CD14-positive monocyte (primary cell): ENCODE measurements around the gene ARL13B. TPM values are rescaled to one million over a fixed set of nuclear protein-coding genes. Genes with fewer than 3 reads are reported as not detected.
A peak's percentile ranks its signal among the peaks of the same experiment; 100 is the strongest.
"Not testable (repeated sequence)": the region's sequence is repeated elsewhere in the genome, so short reads cannot be mapped to it uniquely, and the experiment has no call there.

Experiments used
- DNase-seq, 3 donors: peaks; one replicate each; pipeline ENCODE4 v3.0.0-alpha.2; 2011 to 2022
- H2AFZ ChIP-seq: 2 replicates; pipeline ENCODE4 v1.6.0; 2012; ENCODE audit warnings: mild to moderate bottlenecking, low read depth, low read length, inconsistent platforms; ENCODE audit not compliant: insufficient read depth, poor library complexity, severe bottlenecking
- H3K27ac ChIP-seq, 2 donors: 1 replicate in 1 of 2; 2 replicates in 1 of 2; pipeline ENCODE4 v1.5.1; 2012 to 2013; ENCODE audit warnings: low read length in 2 of 2, control low read depth in 1 of 2, inconsistent platforms in 1 of 2, low read depth in 1 of 2, mild to moderate bottlenecking in 1 of 2
- H3K27me3 ChIP-seq, 2 donors: one replicate each; pipeline versions ENCODE4 v1.6.0 to v1.6.1; 2011 to 2013; ENCODE audit warnings: low read length in 2 of 2; ENCODE audit not compliant: control insufficient read depth in 2 of 2, insufficient read depth in 2 of 2
- H3K36me3 ChIP-seq, 2 donors: replicated peaks in 1 of 2; 1 replicate in 1 of 2; 2 replicates in 1 of 2; pipeline versions ENCODE4 v1.5.1 to v1.6.1; 2012 to 2013; ENCODE audit warnings: low read length in 2 of 2, control low read depth in 1 of 2, inconsistent platforms in 1 of 2, mild to moderate bottlenecking in 1 of 2; ENCODE audit not compliant: insufficient read depth in 2 of 2, control insufficient read depth in 1 of 2
- H3K4me1 ChIP-seq, 2 donors: 1 replicate in 1 of 2; 2 replicates in 1 of 2; pipeline versions ENCODE4 v1.5.1 to v1.6.1; 2012 to 2013; ENCODE audit warnings: low read length in 2 of 2, control low read depth in 1 of 2, inconsistent platforms in 1 of 2, mild to moderate bottlenecking in 1 of 2, moderate library complexity in 1 of 2; ENCODE audit not compliant: insufficient read depth in 2 of 2, control insufficient read depth in 1 of 2
- H3K4me2 ChIP-seq: replicated peaks from 2 replicates; pipeline ENCODE3; 2012; ENCODE audit warnings: low read length, moderate library complexity, mild to moderate bottlenecking; ENCODE audit not compliant: poor library complexity, severe bottlenecking; ENCODE audit errors: extremely low read depth
- H3K4me3 ChIP-seq, 3 experiments: fragments of 200-600 bp in 1 of 3; sonication (generic) in 1 of 3; replicated peaks in 1 of 3; 1 replicate in 2 of 3; 2 replicates in 1 of 3; pipeline ENCODE4 v1.5.1; 2011 to 2013; ENCODE audit warnings: low read length in 3 of 3, mild to moderate bottlenecking in 3 of 3, control low read depth in 2 of 3, low read depth in 2 of 3, inconsistent platforms in 1 of 3, moderate library complexity in 1 of 3
- H3K79me2 ChIP-seq: 2 replicates; pipeline ENCODE4 v1.6.0; 2012; ENCODE audit warnings: mild to moderate bottlenecking, control low read depth, inconsistent platforms, low read length, moderate library complexity; ENCODE audit not compliant: insufficient read depth
- H3K9ac ChIP-seq: 2 replicates; pipeline ENCODE4 v1.6.0; 2017; ENCODE audit warnings: low read length, mild to moderate bottlenecking; ENCODE audit not compliant: insufficient read depth, poor library complexity, severe bottlenecking
- H3K9me3 ChIP-seq, 2 donors: replicated peaks in 1 of 2; 1 replicate in 1 of 2; 2 replicates in 1 of 2; pipeline versions ENCODE4 v1.5.1 to v1.6.1; 2012 to 2013; ENCODE audit warnings: low read length in 2 of 2, control low read depth in 1 of 2; ENCODE audit not compliant: control insufficient read depth in 1 of 2, insufficient read depth in 1 of 2
- H4K20me1 ChIP-seq: 2 replicates; pipeline ENCODE4 v1.6.0; 2012; ENCODE audit warnings: mild to moderate bottlenecking, low read length, control low read depth, moderate library complexity; ENCODE audit not compliant: insufficient read depth
- H3K27ac Mint-ChIP-seq, 7 donors: one replicate each; pipeline ENCODE4 v1.8.0; 2020; ENCODE audit warnings: mild to moderate bottlenecking in 7 of 7, mixed read lengths in 7 of 7, moderate library complexity in 6 of 7, inconsistent platforms in 2 of 7
- H3K27me3 Mint-ChIP-seq, 3 donors: one replicate each; pipeline ENCODE4 v1.8.0; 2021 to 2022; ENCODE audit warnings: low read depth in 3 of 3, mild to moderate bottlenecking in 3 of 3, mixed read lengths in 3 of 3, moderate library complexity in 3 of 3, inconsistent platforms in 1 of 3
- H3K36me3 Mint-ChIP-seq, 2 donors: one replicate each; pipeline ENCODE4 v1.8.0; 2020; ENCODE audit warnings: mixed read lengths in 2 of 2, inconsistent platforms in 1 of 2, mild to moderate bottlenecking in 1 of 2
- H3K4me1 Mint-ChIP-seq: one replicate; pipeline ENCODE4 v1.8.0; 2020; ENCODE audit warnings: mild to moderate bottlenecking, mixed read lengths
- H3K4me3 Mint-ChIP-seq, 2 donors: one replicate each; pipeline ENCODE4 v1.8.0; 2020; ENCODE audit warnings: mild to moderate bottlenecking in 2 of 2, mixed read lengths in 2 of 2, moderate library complexity in 1 of 2
- H3K9me3 Mint-ChIP-seq, 7 donors: one replicate each; pipeline ENCODE4 v1.8.0; 2020 to 2022; ENCODE audit warnings: mixed read lengths in 7 of 7, mild to moderate bottlenecking in 6 of 7, moderate library complexity in 6 of 7, inconsistent platforms in 2 of 7
- WGBS: methylation state at CpG from one replicate; pipeline ENCODE4 v1.1.5; 2013; ENCODE audit warnings: missing lambda C conversion rate; ENCODE audit not compliant: insufficient coverage; 5-methylcytosine and 5-hydroxymethylcytosine counted together
- intact Hi-C, 2 donors: fragments of 100-400 bp; cut with micrococcal nuclease; formaldehyde crosslinking; loops; one replicate each; pipeline versions ENCODE4 v1.15.0 to v1.15.1; 2023
- polyA plus RNA-seq, 3 donors: library from polyadenylated mRNA; depleted of rRNA in 1 of 3; unstranded in 2 of 3; stranded (reverse) in 1 of 3; fragments of 300-500 nt in 2 of 3; fragments of >200 nt in 1 of 3; fragmentation: Illumina TruSeq in 2 of 3; gene quantifications; 1 replicate in 2 of 3; 2 replicates in 1 of 3; pipeline ENCODE4 v1.2.3, GENCODE V29; 2012 to 2021
- TF ChIP-seq, protein P1 (sequence below): fragments of 200-600 bp; IDR thresholded peaks from one replicate; pipeline ENCODE4 v1.8.0; 2022; ENCODE audit warnings: antibody characterized with exemption, mild to moderate bottlenecking

The ARL13B gene
- polyA plus RNA-seq, 3 donors: 0.97 to 3.8 (median 3.0) TPM

DNA sequence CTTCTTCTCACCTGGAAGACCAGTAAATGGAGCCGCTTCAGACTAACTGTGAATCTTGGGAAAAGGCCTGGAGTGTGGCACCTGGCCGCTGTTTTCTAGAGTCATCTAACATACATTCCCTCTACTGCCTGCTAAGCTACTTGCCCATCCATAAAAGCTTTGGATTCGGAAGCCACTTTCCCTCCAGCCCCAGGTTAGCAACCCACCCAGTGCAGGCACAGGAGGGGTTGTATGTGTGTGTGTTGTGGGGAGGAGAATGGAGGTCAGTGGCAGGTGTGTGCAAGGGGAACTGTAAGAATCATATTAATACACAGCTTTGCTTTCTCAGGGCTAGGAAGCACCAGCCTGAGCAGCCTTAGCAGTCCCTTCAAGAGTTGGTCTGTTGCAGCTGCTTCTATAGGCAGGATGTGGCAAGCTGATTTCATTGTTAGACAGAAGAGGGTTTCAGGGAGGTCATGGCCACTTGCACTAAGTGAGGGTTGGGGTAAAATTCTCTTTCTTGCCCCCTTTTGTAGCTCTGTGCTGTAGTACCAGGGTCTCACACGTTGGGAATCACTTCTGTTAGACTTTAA lies 91.8 kb downstream of the ARL13B start:
- TF ChIP-seq, protein P1, sequence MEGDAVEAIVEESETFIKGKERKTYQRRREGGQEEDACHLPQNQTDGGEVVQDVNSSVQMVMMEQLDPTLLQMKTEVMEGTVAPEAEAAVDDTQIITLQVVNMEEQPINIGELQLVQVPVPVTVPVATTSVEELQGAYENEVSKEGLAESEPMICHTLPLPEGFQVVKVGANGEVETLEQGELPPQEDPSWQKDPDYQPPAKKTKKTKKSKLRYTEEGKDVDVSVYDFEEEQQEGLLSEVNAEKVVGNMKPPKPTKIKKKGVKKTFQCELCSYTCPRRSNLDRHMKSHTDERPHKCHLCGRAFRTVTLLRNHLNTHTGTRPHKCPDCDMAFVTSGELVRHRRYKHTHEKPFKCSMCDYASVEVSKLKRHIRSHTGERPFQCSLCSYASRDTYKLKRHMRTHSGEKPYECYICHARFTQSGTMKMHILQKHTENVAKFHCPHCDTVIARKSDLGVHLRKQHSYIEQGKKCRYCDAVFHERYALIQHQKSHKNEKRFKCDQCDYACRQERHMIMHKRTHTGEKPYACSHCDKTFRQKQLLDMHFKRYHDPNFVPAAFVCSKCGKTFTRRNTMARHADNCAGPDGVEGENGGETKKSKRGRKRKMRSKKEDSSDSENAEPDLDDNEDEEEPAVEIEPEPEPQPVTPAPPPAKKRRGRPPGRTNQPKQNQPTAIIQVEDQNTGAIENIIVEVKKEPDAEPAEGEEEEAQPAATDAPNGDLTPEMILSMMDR: no peak
- Histone ChIP-seq H3K4me3 (no peak overlapping the region), H2AFZ (no peak overlapping the region), H3K9ac (no peak overlapping the region), H3K4me2 (no peak overlapping the region), H3K36me3 (peaks cover 10 to 59% of the 10 kb centered on the region in 2 donors), H3K9me3 (no peaks in the 10 kb centered on the region), H3K79me2 (peaks cover 77% of the 10 kb centered on the region), H4K20me1 (peaks cover 61% of the 10 kb centered on the region), H3K27me3 (no peaks in the 10 kb centered on the region), H3K27ac (peak overlapping the region in 1 of 2 donors; percentile 32), H3K4me1 (no peaks in the 10 kb centered on the region)
- 100% methylated on average over 1 of the region's 4 CpGs for WGBS
- intact Hi-C loops: no loop called here
- Mint-ChIP-seq H3K27ac (peak overlapping the region in 1 of 7 donors; percentile 41), H3K9me3 (peaks cover 1 to 8% (median 3%) of the 10 kb centered on the region in 7 donors), H3K36me3 (peaks cover 52 to 66% of the 10 kb centered on the region in 2 donors), H3K4me3 (no peak overlapping the region), H3K27me3 (no peaks in the 10 kb centered on the region), H3K4me1 (peaks cover 1% of the 10 kb centered on the region)
- no peak for DNase-seq

DNA sequence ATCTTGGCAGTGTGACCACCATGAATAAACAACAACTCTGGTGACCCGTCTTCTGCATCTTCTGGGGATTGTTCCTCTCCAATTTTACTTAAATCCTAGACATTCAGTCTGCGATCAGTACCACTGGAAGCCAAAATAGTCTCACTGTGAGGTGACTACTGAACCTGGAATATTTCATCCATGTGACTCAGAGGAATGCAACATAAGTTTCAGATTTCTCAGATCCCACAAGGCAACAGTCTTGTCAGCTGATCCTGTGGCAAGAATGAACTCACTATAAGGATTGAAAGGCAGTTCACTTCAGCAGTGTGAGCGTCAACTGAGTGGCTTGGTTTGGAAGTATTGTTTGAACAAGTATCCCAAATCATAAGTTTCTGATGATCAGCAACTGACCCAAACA lies 96.1 kb downstream of the ARL13B start:
- 89% methylated on average over 2 of the region's 3 CpGs for WGBS
- Histone ChIP-seq H3K4me3 (no peak overlapping the region), H4K20me1 (peaks cover 64% of the 10 kb centered on the region), H3K9me3 (no peaks in the 10 kb centered on the region), H3K4me1 (no peaks in the 10 kb centered on the region), H3K27ac (no peak overlapping the region), H3K27me3 (no peaks in the 10 kb centered on the region), H3K36me3 (peaks cover 12 to 45% of the 10 kb centered on the region in 2 donors), H2AFZ (no peak overlapping the region), H3K79me2 (peaks cover 47% of the 10 kb centered on the region), H3K4me2 (no peak overlapping the region), H3K9ac (no peak overlapping the region)
- no peak for DNase-seq
- Mint-ChIP-seq H3K27me3 (peaks cover 0 to 1% (median 0%) of the 10 kb centered on the region in 3 donors), H3K4me1 (peaks cover 7% of the 10 kb centered on the region), H3K4me3 (no peak overlapping the region), H3K36me3 (peaks cover 41 to 69% of the 10 kb centered on the region in 2 donors), H3K9me3 (peaks cover 0 to 6% (median 0%) of the 10 kb centered on the region in 7 donors), H3K27ac (no peak overlapping the region)
- TF ChIP-seq, protein P1: no peak
- intact Hi-C loops: no loop called here

DNA sequence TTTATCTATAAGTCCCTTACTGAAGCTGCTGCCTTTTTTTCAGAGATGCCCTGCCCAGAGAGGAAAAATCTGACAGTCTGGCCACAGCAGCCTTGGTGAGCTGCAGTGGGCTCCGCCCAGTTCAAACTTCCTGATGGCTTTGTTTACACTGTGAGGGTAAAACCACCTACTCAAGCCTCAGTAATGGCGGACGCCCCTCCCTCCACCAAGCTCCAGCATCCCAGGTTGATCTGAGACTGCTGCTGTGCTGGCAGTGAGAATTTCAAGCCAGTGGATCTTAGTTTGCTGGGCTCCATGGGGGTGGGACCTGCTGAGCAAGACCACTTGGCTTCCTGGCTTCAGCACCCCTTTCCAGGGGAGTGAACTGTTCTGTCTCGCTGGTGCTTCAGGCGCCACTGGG lies 100.6 kb downstream of the ARL13B start:
- H2AFZ ChIP-seq, H3K4me1 Mint-ChIP-seq, DNase-seq, H3K9me3 Mint-ChIP-seq, H3K27ac Mint-ChIP-seq, H3K4me2 ChIP-seq, H3K4me3 ChIP-seq, H3K27ac ChIP-seq, H3K9ac ChIP-seq, H3K4me3 Mint-ChIP-seq, H3K9me3 ChIP-seq, intact Hi-C loops, H3K4me1 ChIP-seq, H3K27me3 Mint-ChIP-seq, H3K27me3 ChIP-seq: not testable (repeated sequence)
- WGBS: 95% methylated on average over 2 of the region's 5 CpGs
- Histone ChIP-seq H3K79me2 (peaks cover 19% of the 10 kb centered on the region), H4K20me1 (peaks cover 41% of the 10 kb centered on the region), H3K36me3 (peaks cover 12 to 64% of the 10 kb centered on the region in 2 donors)
- H3K36me3 Mint-ChIP-seq: peaks cover 40 to 61% of the 10 kb centered on the region in 2 donors
